ENCODE data around the gene PLEKHM2.

PLEKHM2 gene

GRCh38 chr1:15738416-15739113 is 54.4 kb downstream of the PLEKHM2 start:
- DNase-seq (ENCODE audit: low read depth) = no peak

DNA sequence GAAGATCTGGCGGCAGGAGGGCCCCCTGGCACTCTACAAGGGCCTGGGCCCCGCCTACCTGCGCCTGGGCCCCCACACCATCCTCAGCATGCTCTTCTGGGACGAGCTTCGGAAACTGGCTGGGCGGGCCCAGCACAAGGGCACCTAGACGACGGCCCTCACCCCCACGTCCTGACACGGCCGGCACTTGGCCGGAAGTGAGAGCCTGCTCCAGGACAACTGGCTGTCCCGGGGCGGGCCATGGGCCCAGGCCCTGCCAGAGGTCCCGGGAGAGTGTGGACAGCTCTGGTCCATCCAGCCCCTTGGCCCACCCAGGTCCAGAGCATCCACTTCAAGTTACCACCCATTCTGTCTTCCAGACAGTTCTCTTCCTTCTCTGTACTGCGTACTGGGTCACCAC is 55.1 kb downstream of the PLEKHM2 start:
- no peak for DNase-seq (ENCODE audit: low read depth)

GRCh38 chr1:15739745-15740144 is 55.6 kb downstream of the PLEKHM2 start:
- no peak for DNase-seq (ENCODE audit: low read depth)

DNA sequence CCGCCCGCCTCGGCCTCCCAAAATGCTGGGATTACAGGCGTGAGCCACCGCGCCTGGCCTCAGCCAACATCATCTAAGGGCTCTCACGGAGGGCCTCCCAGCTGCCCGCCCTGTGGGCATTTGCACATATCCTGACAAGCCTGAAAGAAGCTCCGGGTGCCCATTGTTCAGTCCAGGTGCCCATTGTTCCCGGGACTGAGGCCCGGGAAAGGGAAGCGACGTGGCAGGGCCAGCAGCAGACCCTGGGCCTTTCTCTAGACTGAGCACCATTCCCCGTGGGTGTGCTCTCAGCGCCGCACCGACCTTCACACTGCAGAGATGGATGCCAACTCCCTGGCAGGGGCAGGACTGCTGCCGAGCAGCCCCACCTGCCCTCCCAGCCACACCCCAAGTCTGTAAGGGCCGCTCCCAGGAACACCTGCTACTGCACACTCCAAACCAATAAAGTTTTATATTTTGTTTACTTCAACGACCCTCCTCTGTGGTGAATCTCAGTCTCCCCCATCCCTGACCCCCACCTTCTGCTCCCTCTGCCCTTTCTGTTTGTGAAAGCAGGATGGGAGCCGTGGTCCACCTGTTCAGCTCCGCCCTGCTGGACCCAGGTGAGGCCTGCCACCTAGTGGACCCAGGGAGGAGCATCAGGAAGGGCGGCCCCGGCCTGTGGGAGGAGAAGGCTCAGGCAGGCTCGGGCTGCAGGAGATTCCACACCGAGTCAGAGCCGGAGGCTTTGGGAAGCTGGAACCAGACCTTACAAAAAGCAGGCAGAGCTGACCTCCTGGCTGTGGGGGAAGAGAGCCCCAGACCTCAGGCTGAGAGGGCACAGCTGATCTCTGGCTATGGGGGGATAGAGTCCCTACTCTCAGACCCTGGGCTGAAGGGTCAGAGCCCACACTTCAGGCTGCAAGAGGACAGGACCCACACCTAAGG is 57.1 kb downstream of the PLEKHM2 start:
- DNase-seq (ENCODE audit: low read depth) = peak; percentile 34

GRCh38 chr1:15742339-15742801 is 58.2 kb downstream of the PLEKHM2 start, which contains the start of gene TMEM82:
TMEM82 (plus strand) TSS chr1:15742499; CDS start chr1:15742560, 61 bp downstream.
- DNase-seq (ENCODE audit: low read depth) = no peak

DNA sequence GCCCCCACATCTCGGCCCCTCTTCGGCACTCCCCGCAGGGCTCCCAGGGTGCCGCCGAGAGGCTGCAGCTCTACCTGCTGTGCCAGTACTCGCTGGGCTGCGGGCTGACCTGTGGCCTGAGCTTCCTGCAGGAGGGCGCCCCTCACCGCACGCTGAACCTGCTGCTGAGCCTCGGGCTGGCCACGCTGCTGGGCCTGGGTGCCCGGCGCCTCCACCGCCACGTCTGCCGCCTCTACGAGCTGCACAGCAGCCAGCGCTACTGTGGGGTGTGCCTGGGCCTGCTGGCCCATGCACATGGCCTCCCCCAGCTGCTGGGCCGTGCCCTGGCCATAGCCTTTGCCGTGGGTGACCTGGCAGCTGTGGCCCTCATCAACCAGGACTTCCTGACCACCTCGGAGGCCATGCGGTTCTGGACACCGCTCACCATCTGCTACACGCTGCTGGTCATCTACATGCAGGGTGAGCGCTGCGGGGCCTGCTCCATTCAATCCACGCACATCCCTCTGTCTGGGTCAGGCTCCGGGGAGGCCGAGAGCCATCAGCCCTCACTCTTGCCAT is 60.1 kb downstream of the PLEKHM2 start:
- DNase-seq (ENCODE audit: low read depth) = no peak

DNA sequence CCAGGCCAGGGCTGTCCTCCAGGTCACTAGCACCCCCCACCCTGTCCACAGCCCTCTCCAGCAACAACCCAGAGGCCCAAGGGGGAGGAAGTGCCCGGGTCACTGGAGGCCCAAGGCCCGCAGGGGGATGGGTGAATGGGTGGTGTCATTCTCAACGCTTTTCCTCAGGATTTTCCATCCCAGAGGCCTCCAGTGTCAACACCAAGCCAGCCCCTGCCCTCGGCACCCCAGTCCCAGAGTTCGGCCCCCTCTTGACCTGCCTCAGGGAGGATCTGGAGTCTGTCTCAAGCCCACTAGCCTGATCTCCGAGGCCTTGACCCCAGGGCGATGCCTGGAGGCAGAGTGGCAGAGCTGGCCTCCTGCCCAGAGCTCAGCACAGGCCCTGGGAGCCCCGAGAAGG is 63.3 kb downstream of the PLEKHM2 start:
- no peak for DNase-seq (ENCODE audit: low read depth)

GRCh38 chr1:15748264-15748663 is 64.1 kb downstream of the PLEKHM2 start:
- DNase-seq (ENCODE audit: low read depth) = no peak

- no peak for DNase-seq (ENCODE audit: low read depth)
These were observed 64.7 kb downstream of the PLEKHM2 start for GRCh38 chr1:15748690-15749398.

- DNase-seq (ENCODE audit: low read depth) = no peak
These were observed 65.5 kb downstream of the PLEKHM2 start for GRCh38 chr1:15749399-15750291.

DNA sequence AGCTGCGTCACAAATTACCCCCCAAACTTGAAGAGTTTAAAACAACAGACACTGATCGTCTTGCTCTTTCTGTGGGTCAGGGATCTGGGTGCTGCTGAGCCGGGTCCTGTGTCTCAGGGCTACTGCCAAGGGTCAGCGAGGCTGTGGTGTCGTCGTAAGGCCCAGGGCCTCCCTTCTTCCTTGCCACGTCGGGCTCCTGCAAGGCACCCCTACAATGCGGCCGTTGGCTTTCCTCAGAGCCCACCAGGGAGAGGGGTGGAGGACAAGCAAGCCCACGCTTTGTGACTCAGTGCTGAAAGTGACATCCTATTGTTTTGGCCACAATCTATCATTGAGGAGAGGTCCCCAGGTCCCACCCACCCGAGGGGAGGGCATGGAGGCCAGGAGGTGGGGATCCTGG is 66.8 kb downstream of the PLEKHM2 start:
- no peak for DNase-seq (ENCODE audit: low read depth)

DNA sequence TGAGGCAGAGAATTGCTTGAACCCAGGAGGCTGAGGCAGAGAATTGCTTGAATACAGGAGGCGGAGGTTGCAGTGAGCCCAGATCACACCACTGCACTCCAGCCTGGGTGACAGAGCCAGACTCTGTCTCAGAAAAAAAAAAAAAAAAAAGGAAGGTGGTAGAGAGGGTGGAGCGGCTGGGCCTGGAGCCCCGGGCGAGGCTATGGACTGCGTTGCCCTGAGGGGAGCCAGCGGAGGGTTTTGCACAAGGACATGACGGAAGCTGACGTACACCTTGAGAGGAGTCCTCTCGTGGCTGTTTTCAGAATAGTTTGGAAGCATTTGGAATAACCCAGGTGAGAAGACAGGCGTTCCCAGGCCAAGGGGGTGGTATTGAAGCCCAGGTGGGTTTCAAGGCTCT is 67.6 kb downstream of the PLEKHM2 start:
- DNase-seq (ENCODE audit: low read depth) = no peak

- DNase-seq (ENCODE audit: low read depth) = no peak
These were observed 69.7 kb downstream of the PLEKHM2 start for GRCh38 chr1:15753776-15754175.

DNA sequence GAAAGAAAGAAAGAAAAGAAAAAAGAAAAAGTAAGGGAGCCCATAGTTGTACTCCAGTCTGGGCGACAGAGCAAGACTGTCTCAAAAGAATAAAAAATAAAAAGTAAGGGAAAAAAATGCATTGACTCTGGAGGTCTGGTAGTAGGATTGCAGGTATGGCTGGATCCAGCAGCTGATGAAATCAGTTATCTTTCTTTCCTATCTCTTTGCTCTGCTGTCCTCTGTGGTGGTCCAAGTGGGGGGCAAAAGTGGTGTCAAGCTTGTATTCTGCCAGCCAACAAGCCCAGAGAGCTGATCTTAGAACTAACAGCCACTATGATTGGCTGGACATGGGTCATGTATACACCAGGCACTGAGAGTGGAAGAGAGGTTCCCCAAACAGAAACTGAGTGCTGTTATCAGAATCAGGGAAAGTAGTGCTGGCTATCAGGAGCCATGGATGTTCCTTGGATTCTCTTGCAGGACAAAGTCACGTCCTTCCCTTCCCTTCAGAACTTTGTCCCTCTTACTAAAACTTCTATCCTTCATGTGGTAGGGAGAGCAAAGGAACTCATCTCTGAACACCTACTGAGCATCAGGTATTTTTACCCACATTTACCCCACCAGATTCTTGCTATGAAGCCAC is 71.0 kb downstream of the PLEKHM2 start:
- no peak for DNase-seq (ENCODE audit: low read depth)

- no peak for DNase-seq (ENCODE audit: low read depth)
These were observed 71.5 kb downstream of the PLEKHM2 start for GRCh38 chr1:15755646-15756040.

DNA sequence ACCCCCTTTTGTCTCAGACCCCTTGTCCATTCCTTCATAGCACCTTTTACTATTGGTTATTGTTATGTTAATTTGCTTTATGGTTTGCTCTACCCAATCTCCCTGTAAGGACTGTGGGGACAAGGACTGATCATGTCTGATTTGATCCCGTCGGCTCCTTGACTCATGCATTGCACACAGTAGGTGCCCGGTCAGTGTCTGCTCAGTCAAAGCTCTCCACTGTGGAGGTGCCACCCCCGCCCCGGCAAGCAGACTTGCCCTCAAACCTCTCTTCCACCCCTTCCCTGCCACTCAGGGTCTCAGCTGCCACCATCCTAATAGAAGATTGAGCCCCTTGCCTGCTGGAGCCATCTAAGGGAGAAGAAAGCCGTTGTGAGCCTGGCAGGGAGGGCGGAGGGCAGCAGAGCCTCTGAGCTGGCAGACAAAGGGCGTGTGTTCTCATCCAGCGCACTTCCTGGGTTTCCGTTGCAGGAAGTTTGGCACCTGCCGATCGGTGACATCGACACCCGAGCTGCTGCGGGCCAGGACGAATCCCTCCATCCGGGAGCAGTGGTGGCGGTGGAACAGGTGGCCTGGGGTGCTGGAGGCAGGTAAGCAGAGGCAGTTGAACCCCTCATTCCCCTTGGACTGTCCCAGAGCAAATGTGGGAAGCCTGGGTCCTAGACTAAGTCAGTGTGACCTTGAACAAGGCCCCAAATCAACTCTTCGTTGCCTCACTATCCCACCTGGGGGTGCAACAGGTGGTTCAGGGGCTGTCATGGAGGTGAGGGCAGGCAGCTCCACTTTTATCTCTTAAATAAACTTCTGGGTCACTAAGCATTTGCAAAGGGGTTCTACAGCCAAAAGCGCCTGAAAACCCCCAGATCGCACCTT is 72.3 kb downstream of the PLEKHM2 start:
- DNase-seq (ENCODE audit: low read depth) = no peak

- DNase-seq (ENCODE audit: low read depth) = no peak
These were observed 73.0 kb downstream of the PLEKHM2 start for GRCh38 chr1:15757016-15757543.

GRCh38 chr1:15757575-15758342 is 73.6 kb downstream of the PLEKHM2 start:
- DNase-seq (ENCODE audit: low read depth) = no peak
